Measurements from ENCODE around the gene PRICKLE2. TPM values are rescaled to one million over a fixed set of nuclear protein-coding genes. Genes with fewer than 3 reads are reported as not detected.
A peak's percentile ranks its signal among the peaks of the same experiment; 100 is the strongest.

The PRICKLE2 gene
- total RNA-seq, 1 experiment from 2014 or later: 9.6 TPM

DNA sequence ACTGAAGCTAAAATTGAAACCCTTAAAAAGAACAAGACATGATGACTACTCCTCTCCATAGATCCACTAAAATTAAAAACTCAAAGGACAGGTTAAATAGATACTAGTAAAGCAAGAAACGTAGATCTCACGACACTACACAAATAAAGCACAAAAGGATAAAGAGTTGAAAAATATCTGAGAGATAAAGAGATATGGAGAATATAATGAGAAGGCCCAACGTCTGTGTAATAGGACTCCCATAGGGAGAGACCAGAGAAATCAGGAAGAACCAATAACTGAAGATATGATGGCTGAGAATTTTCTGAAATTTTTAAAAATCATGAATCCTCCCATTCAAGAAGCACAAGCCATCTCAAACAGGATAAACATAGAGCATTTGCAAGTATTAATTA, 45.6 kb upstream of the PRICKLE2 start:
- Mint-ChIP-seq H3K4me3 (ENCODE audit: unreplicated experiment) (no peak overlapping the region), H3K36me3 (ENCODE audit: insufficient read depth, unreplicated experiment) (no peaks in the 10 kb centered on the region), H3K27ac (ENCODE audit: low read depth, unreplicated experiment) (no peak overlapping the region), H3K4me1 (ENCODE audit: insufficient read depth, unreplicated experiment) (peaks cover 16% of the 10 kb centered on the region), H3K9me3 (ENCODE audit: unreplicated experiment) (peaks cover 9% of the 10 kb centered on the region), H3K27me3 (ENCODE audit: insufficient read depth, unreplicated experiment) (no peaks in the 10 kb centered on the region)
- ChIA-PET POLR2A (interaction anchor here (1.1 to 1.2 kb wide), 2 partner anchors 20 to 84 kb away, joined by 3 to 5 read pairs; no protein-coding TSS in a partner anchor), CTCF (no interaction called here)
- TF ChIP-seq, protein P1, sequence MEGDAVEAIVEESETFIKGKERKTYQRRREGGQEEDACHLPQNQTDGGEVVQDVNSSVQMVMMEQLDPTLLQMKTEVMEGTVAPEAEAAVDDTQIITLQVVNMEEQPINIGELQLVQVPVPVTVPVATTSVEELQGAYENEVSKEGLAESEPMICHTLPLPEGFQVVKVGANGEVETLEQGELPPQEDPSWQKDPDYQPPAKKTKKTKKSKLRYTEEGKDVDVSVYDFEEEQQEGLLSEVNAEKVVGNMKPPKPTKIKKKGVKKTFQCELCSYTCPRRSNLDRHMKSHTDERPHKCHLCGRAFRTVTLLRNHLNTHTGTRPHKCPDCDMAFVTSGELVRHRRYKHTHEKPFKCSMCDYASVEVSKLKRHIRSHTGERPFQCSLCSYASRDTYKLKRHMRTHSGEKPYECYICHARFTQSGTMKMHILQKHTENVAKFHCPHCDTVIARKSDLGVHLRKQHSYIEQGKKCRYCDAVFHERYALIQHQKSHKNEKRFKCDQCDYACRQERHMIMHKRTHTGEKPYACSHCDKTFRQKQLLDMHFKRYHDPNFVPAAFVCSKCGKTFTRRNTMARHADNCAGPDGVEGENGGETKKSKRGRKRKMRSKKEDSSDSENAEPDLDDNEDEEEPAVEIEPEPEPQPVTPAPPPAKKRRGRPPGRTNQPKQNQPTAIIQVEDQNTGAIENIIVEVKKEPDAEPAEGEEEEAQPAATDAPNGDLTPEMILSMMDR (IDR thresholded peaks at IDR 0.05; ENCODE audit: unreplicated experiment): no peak
- no TSS peak for BruUV-seq (replicated peaks)
- DNase-seq (ENCODE audit: unreplicated experiment): no peak
- intact Hi-C loops (cut with micrococcal nuclease): no loop called here

DNA sequence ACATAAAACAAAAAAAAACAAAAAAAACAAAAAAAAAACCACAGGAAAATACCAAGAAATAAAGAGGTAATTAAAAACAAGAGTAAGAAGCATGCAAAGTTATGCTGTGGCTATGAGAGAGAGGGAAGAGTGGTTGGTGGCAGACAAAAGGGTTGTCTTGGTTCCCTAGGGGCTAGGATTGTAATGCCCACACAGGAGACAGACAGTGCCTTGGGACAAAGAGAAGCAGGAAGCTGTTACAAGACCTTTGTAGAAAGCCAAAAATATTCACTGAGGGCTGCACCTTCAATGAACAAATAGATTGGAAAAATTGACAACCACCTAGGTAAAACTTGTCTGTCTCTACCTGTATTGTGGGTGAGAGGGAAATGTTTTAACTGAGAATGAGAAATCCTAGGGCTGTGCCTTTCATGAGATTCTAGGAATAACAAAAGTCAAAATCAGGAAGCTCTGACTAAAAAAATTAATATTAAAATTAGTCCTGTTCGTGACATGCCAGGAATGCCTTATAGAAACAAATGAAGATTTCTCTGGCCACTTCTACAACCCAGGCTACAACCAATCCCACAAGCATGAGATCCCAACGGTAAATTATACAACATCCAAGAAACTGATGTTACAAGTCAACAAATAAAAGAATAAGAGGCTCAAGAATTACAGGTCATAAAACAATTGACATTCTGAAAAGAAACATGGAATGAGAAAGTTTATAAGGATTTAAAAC, 45.0 kb upstream of the PRICKLE2 start:
- intact Hi-C loops (cut with micrococcal nuclease): no loop called here
- no peak overlapping the region for H3K4me3 Mint-ChIP-seq (ENCODE audit: unreplicated experiment)
- TF ChIP-seq, protein P1 (IDR thresholded peaks at IDR 0.05; ENCODE audit: unreplicated experiment): no peak

DNA sequence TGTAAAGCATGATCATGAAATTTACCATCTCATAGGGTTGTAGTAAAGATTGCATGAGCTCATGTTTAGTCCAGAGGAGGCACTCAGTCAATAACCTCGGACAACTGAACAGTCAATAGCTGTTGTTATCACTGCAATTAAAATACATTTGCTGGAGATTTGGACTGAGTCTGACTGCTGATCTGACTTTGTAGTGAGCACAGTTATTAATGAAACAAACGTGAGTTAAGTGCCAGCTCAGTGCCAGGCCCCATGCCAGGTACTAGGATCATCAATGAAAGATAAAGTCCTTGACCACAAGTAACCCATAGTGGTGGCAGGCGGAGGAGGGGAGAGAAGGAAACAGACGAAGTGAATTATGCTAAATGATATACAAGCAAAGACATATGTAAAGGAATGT, 43.7 kb upstream of the PRICKLE2 start:
- intact Hi-C loops (cut with micrococcal nuclease): loop anchor here (5.0 kb wide), 2 partner anchors 127 to 213 kb away; no protein-coding TSS in a partner anchor
- Mint-ChIP-seq H3K4me1 (ENCODE audit: insufficient read depth, unreplicated experiment) (peaks cover 30% of the 10 kb centered on the region), H3K36me3 (ENCODE audit: insufficient read depth, unreplicated experiment) (no peaks in the 10 kb centered on the region), H3K27me3 (ENCODE audit: insufficient read depth, unreplicated experiment) (no peaks in the 10 kb centered on the region), H3K27ac (ENCODE audit: low read depth, unreplicated experiment) (peak overlapping the region; percentile 90), H3K9me3 (ENCODE audit: unreplicated experiment) (peaks cover 9% of the 10 kb centered on the region), H3K4me3 (ENCODE audit: unreplicated experiment) (peak overlapping the region; percentile 86)
- DNase-seq (ENCODE audit: unreplicated experiment): no peak
- CTCF ChIA-PET: interaction anchor here (1.1 to 3.4 kb wide), 4 partner anchors 19 to 216 kb away, joined by 3 to 14 read pairs (median 6); no protein-coding TSS in a partner anchor
- POLR2A ChIA-PET: interaction anchor here (0.6 to 5.0 kb wide), 6 partner anchors 19 to 305 kb away, joined by 3 to 71 read pairs (median 38); no protein-coding TSS in a partner anchor
- TF ChIP-seq, protein P1 (IDR thresholded peaks at IDR 0.05; ENCODE audit: unreplicated experiment): no peak
- no TSS peak for BruUV-seq (replicated peaks)

More for the DNA sequence above, 45.0 kb upstream of the PRICKLE2 start:
- Mint-ChIP-seq H3K4me1 (ENCODE audit: insufficient read depth, unreplicated experiment) (peaks cover 17% of the 10 kb centered on the region), H3K27ac (ENCODE audit: low read depth, unreplicated experiment) (no peak overlapping the region), H3K27me3 (ENCODE audit: insufficient read depth, unreplicated experiment) (no peaks in the 10 kb centered on the region), H3K36me3 (ENCODE audit: insufficient read depth, unreplicated experiment) (no peaks in the 10 kb centered on the region), H3K9me3 (ENCODE audit: unreplicated experiment) (peaks cover 9% of the 10 kb centered on the region)
- ChIA-PET POLR2A (interaction anchor here (1.1 to 3.4 kb wide), 3 partner anchors 18 to 83 kb away, joined by 3 to 12 read pairs (median 5); no protein-coding TSS in a partner anchor), CTCF (interaction anchor here (0.7 kb wide), 1 partner anchor 147 kb away, joined by 3 read pairs; no protein-coding TSS in a partner anchor)
- no TSS peak for BruUV-seq (replicated peaks)
- DNase-seq (ENCODE audit: unreplicated experiment): no peak

All from MCF 10A (cell line).